ENCODE results near the gene FGD4.

GRCh38 chr12:32475724-32476123 lies 76.4 kb downstream of the FGD4 start:
- TF ChIP-seq EP300 (IDR thresholded peaks at IDR 0.05) (no peak), CTCF (IDR thresholded peaks at IDR 0.05) (no peak), POLR2A (IDR thresholded peaks at IDR 0.05) (no peak)
